Activated naive CD4-positive, alpha-beta T cell treated with anti-CD3 and anti-CD28 coated beads for 36 hours (primary cell): ENCODE results near the gene DLG2. TPM values are rescaled to one million over a fixed set of nuclear protein-coding genes. Genes with fewer than 3 reads are reported as not detected.

Source experiments
- CTCF ChIA-PET: fragments of 350-600 bp; sonication (Branson Sonifier 250); formaldehyde crosslinking; loops from one replicate; lab custom pipeline; 2021; ENCODE audit warnings: antibody characterized with exemption; lab: Charles Lee
- DNase-seq: peaks from one replicate; pipeline ENCODE4 v3.0.0-alpha.2; 2020
- H3K27ac Mint-ChIP-seq: one replicate; pipeline ENCODE4 v1.8.0; 2021; ENCODE audit warnings: mild to moderate bottlenecking, mixed read lengths
- H3K27me3 Mint-ChIP-seq: one replicate; pipeline ENCODE4 v1.8.0; 2021; ENCODE audit warnings: low read depth, mixed read lengths
- H3K36me3 Mint-ChIP-seq: one replicate; pipeline ENCODE4 v1.8.0; 2021; ENCODE audit warnings: low read depth, mixed read lengths
- H3K4me1 Mint-ChIP-seq: one replicate; pipeline ENCODE4 v1.8.0; 2021; ENCODE audit warnings: low read depth, mixed read lengths
- H3K4me3 Mint-ChIP-seq: one replicate; pipeline ENCODE4 v1.8.0; 2021; ENCODE audit warnings: mild to moderate bottlenecking, moderate library complexity, mixed read lengths
- H3K9me3 Mint-ChIP-seq: one replicate; pipeline ENCODE4 v1.8.0; 2021; ENCODE audit warnings: mixed read lengths
- intact Hi-C: fragments of 100-400 bp; cut with micrococcal nuclease; formaldehyde crosslinking; loops from one replicate; pipeline ENCODE4 v1.15.1; 2023
- total RNA-seq, 2 experiments: library from RNA; stranded (reverse); gene quantifications; one replicate each; pipeline ENCODE4 v1.2.3, GENCODE V29; 2021

Gene DLG2
- total RNA-seq, 2 experiments from 2014 or later = 3.3 to 4.6 TPM

GRCh38 chr11:84130646-84131427 is 1496.3 kb downstream of the DLG2 start:
- no peak overlapping the region for H3K27ac Mint-ChIP-seq
- H3K36me3 Mint-ChIP-seq = no peaks in the 10 kb centered on the region
- H3K27me3 Mint-ChIP-seq = no peaks in the 10 kb centered on the region
- intact Hi-C loops = no loop called here
- H3K9me3 Mint-ChIP-seq = peaks cover 12% of the 10 kb centered on the region
- no peak for DNase-seq
- no peak overlapping the region for H3K4me3 Mint-ChIP-seq
- no peaks in the 10 kb centered on the region for H3K4me1 Mint-ChIP-seq
- CTCF ChIA-PET = no interaction called here

DNA sequence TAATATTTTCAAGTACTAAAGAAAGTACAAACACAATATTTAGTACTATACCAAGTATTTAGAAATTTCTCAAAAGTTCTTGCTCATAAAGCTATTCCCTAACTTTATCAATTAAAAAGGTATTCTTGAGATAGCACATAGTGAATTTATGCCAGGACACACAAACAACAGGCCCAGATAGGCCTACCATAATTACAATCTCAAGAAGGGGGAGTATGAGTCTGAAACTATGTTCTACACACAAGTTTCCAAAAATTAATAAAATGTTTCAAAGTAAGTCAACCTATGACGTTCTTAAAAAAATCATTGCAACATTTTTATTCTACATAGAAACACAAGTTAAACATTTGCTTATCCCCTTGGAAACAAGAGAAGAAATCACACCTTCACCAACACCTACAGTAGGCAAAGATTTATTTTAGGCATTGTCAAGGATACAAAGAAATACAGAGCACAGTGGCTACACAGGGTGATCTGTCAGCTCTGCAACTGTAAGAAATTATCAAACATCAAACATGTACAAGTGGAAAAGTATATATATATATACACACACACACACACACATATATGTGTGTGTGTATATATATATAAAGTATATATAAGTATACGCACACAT is 1497.1 kb downstream of the DLG2 start:
- H3K4me3 Mint-ChIP-seq = no peak overlapping the region
- no peaks in the 10 kb centered on the region for H3K27me3 Mint-ChIP-seq
- H3K9me3 Mint-ChIP-seq = peaks cover 9% of the 10 kb centered on the region
- CTCF ChIA-PET = no interaction called here
- intact Hi-C loops = no loop called here
- DNase-seq = no peak
- no peak overlapping the region for H3K27ac Mint-ChIP-seq
- no peaks in the 10 kb centered on the region for H3K4me1 Mint-ChIP-seq
- no peaks in the 10 kb centered on the region for H3K36me3 Mint-ChIP-seq

GRCh38 chr11:84128840-84129239 is 1498.3 kb downstream of the DLG2 start:
- Mint-ChIP-seq H3K4me3 (no peak overlapping the region), H3K27ac (no peak overlapping the region), H3K27me3 (no peaks in the 10 kb centered on the region), H3K9me3 (peaks cover 9% of the 10 kb centered on the region), H3K36me3 (no peaks in the 10 kb centered on the region), H3K4me1 (no peaks in the 10 kb centered on the region)
- DNase-seq = no peak
- CTCF ChIA-PET = no interaction called here
- intact Hi-C loops = no loop called here

DNA sequence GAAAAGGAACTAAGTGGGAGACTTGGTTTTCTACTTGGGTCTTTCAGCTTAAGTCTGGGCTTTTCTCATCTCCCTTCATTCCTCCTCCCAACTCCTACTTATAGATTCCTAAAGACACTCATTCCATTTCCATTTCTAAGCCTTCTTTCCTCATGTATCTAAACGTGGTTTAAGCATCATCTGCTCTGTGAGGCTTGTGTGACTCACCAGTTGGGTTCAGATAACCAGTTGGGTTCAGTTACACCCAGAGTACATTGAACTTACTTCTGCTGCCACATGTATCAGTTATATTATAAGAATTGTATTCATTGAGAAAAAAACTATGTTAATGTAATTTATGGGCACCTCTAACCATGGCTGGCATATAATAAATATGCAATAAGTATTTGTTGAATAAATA is 1509.8 kb downstream of the DLG2 start:
- CTCF ChIA-PET = no interaction called here
- Mint-ChIP-seq H3K4me3 (no peak overlapping the region), H3K36me3 (no peaks in the 10 kb centered on the region), H3K4me1 (no peaks in the 10 kb centered on the region), H3K27me3 (no peaks in the 10 kb centered on the region), H3K9me3 (peaks cover 4% of the 10 kb centered on the region), H3K27ac (no peak overlapping the region)
- DNase-seq = no peak
- intact Hi-C loops = no loop called here

DNA sequence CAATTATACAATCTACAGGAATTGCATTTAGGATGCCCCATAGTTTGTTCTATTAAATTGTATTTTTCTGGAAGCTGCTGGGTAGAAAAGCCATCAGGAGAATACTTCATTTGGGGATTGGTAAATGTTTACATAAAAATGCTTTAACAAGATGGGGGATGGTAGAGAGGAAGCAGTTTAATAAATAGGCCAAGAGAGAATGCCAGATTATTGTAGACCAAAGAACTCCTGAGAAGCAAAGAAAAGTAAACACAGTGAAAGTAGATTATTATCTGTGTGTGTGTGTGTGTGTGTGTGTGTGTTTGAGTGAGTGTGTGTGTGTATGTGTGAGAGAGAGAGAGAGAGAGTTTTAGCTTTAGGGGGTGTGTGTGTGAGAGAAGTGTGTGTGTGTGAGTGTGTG is 1520.6 kb downstream of the DLG2 start:
- no peak overlapping the region for H3K27ac Mint-ChIP-seq

DNA sequence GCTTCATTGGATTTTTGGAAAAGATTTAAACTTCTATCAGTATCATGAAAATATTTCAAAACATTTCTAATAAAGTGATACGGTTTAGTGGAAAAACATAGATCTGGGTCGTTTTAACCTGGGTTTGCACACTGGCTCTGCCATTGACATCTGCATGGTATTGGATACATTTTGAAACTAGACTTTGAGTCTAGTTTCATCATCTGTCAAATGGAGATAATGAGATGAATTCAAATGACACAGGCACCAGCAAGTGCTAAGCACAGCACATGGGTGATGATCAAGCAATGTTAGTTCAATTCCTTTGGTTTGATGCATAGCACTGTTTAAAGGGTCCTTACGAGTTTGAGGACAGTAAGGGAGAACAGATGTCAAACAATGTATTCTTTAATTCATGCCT is 1522.0 kb downstream of the DLG2 start:
- Mint-ChIP-seq H3K4me1 (no peaks in the 10 kb centered on the region), H3K36me3 (no peaks in the 10 kb centered on the region), H3K27ac (no peak overlapping the region), H3K27me3 (no peaks in the 10 kb centered on the region), H3K4me3 (no peak overlapping the region), H3K9me3 (peaks cover 6% of the 10 kb centered on the region)
- CTCF ChIA-PET = no interaction called here
- intact Hi-C loops = no loop called here
- no peak for DNase-seq

More for the DNA sequence above, 1520.6 kb downstream of the DLG2 start:
- H3K27me3 Mint-ChIP-seq = no peaks in the 10 kb centered on the region
- H3K9me3 Mint-ChIP-seq = peaks cover 7% of the 10 kb centered on the region
- CTCF ChIA-PET = no interaction called here
- DNase-seq = no peak
- H3K4me3 Mint-ChIP-seq = no peak overlapping the region
- intact Hi-C loops = no loop called here
- no peaks in the 10 kb centered on the region for H3K36me3 Mint-ChIP-seq
- H3K4me1 Mint-ChIP-seq = no peaks in the 10 kb centered on the region

GRCh38 chr11:84103096-84103495 is 1524.0 kb downstream of the DLG2 start:
- Mint-ChIP-seq H3K27ac (no peak overlapping the region), H3K36me3 (no peaks in the 10 kb centered on the region), H3K27me3 (no peaks in the 10 kb centered on the region), H3K9me3 (peaks cover 6% of the 10 kb centered on the region), H3K4me1 (no peaks in the 10 kb centered on the region), H3K4me3 (no peak overlapping the region)
- no peak for DNase-seq
- intact Hi-C loops = no loop called here
- CTCF ChIA-PET = no interaction called here

DNA sequence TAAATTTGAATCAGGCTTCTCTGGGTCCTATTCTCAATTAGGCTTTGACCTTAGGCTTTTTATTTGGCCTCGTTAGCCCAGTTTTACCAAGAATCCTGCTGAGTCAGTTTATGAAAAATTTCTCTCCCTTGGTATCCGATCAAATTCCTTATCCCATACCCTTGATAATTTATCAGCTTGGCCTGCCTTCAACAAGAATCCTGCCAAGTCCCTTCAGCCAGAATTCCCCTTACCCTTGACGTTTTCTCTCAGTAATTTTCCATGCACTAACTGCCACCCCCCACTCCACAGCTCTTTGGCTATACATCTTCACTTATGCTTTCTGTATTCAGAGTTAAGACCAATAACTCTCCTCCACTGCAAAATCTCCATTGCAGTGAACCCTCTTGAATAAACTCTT is 1530.0 kb downstream of the DLG2 start:
- intact Hi-C loops = no loop called here
- no peak overlapping the region for H3K4me3 Mint-ChIP-seq
- H3K27ac Mint-ChIP-seq = no peak overlapping the region
- H3K27me3 Mint-ChIP-seq = no peaks in the 10 kb centered on the region
- peaks cover 5% of the 10 kb centered on the region for H3K9me3 Mint-ChIP-seq
- no peaks in the 10 kb centered on the region for H3K36me3 Mint-ChIP-seq
- H3K4me1 Mint-ChIP-seq = no peaks in the 10 kb centered on the region
- no peak for DNase-seq
- CTCF ChIA-PET = no interaction called here

GRCh38 chr11:84091212-84091986 is 1535.7 kb downstream of the DLG2 start:
- no peak overlapping the region for H3K27ac Mint-ChIP-seq
- H3K36me3 Mint-ChIP-seq = no peaks in the 10 kb centered on the region
- H3K9me3 Mint-ChIP-seq = peaks cover 8% of the 10 kb centered on the region
- DNase-seq = no peak
- no peaks in the 10 kb centered on the region for H3K27me3 Mint-ChIP-seq
- no peak overlapping the region for H3K4me3 Mint-ChIP-seq
- intact Hi-C loops = no loop called here
- H3K4me1 Mint-ChIP-seq = no peaks in the 10 kb centered on the region
- CTCF ChIA-PET = no interaction called here

- Mint-ChIP-seq H3K27me3 (no peaks in the 10 kb centered on the region), H3K4me3 (no peak overlapping the region), H3K9me3 (peaks cover 11% of the 10 kb centered on the region), H3K36me3 (no peaks in the 10 kb centered on the region), H3K27ac (no peak overlapping the region), H3K4me1 (no peaks in the 10 kb centered on the region)
- CTCF ChIA-PET = no interaction called here
- intact Hi-C loops = no loop called here
- DNase-seq = no peak
Measured at GRCh38 chr11:84089072-84090057, 1537.8 kb downstream of the DLG2 start.

GRCh38 chr11:84071851-84072250 is 1555.3 kb downstream of the DLG2 start:
- intact Hi-C loops = no loop called here
- Mint-ChIP-seq H3K27ac (no peak overlapping the region), H3K4me3 (no peak overlapping the region), H3K36me3 (no peaks in the 10 kb centered on the region), H3K27me3 (no peaks in the 10 kb centered on the region), H3K4me1 (no peaks in the 10 kb centered on the region), H3K9me3 (peaks cover 12% of the 10 kb centered on the region)
- DNase-seq = no peak
- CTCF ChIA-PET = no interaction called here

GRCh38 chr11:84069048-84069447 is 1558.1 kb downstream of the DLG2 start:
- Mint-ChIP-seq H3K9me3 (peaks cover 9% of the 10 kb centered on the region), H3K4me3 (no peak overlapping the region), H3K27ac (no peak overlapping the region), H3K36me3 (no peaks in the 10 kb centered on the region), H3K4me1 (no peaks in the 10 kb centered on the region), H3K27me3 (no peaks in the 10 kb centered on the region)
- intact Hi-C loops = no loop called here
- CTCF ChIA-PET = no interaction called here
- no peak for DNase-seq
